Left kidney (tissue), 8 donors: Measurements from ENCODE around the gene RHOJ. TPM values are rescaled to one million over a fixed set of nuclear protein-coding genes. Genes with fewer than 3 reads are reported as not detected.
"Not testable (repeated sequence)": the region's sequence is repeated elsewhere in the genome, so short reads cannot be mapped to it uniquely, and the experiment has no call there.

ENCODE experiments used
- DNase-seq: peaks from one replicate; pipeline ENCODE4 v3.0.0-alpha.2; 2013
- long read RNA-seq, 8 donors: transcript quantifications; one replicate each; lab custom pipeline, GENCODE V29; 2026
- polyA plus RNA-seq: library from polyadenylated mRNA; unstranded; fragments of 120-200 nt; gene quantifications from one replicate; pipeline ENCODE4 v1.2.1, GENCODE V29; 2013; ENCODE audit not compliant: insufficient read length

Gene RHOJ
- 21.8 TPM for polyA plus RNA-seq
- long read RNA-seq, donor 1, transcript RHOJ-201 (5 exons, 3,302 nt), result major isoform, 10 of 10 reads
- long read RNA-seq, donor 1, partial matches to known transcripts, result 0 of 10 reads
- long read RNA-seq, donor 1, other reads (novel, unspliced or antisense), result 0 of 10 reads
- long read RNA-seq, donor 2, transcript RHOJ-201 (5 exons, 3,302 nt), result major isoform, 6 of 18 reads
- long read RNA-seq, donor 2, partial matches to known transcripts, result 11 of 18 reads
- long read RNA-seq, donor 2, other reads (novel, unspliced or antisense), result 0 of 18 reads
- long read RNA-seq, donor 3, transcript RHOJ-201 (5 exons, 3,302 nt), result major isoform, 9 of 9 reads
- long read RNA-seq, donor 3, partial matches to known transcripts, result 0 of 9 reads
- long read RNA-seq, donor 3, other reads (novel, unspliced or antisense), result 0 of 9 reads
- long read RNA-seq, donor 4, result 0 reads
- long read RNA-seq, donor 5, transcript RHOJ-201 (5 exons, 3,302 nt), result major isoform, 6 of 6 reads
- long read RNA-seq, donor 5, partial matches to known transcripts, result 0 of 6 reads
- long read RNA-seq, donor 5, other reads (novel, unspliced or antisense), result 0 of 6 reads
- long read RNA-seq, donor 6, partial matches to known transcripts, result 0 of 4 reads
- long read RNA-seq, donor 6, other reads (novel, unspliced or antisense), result 0 of 4 reads
- long read RNA-seq, donor 7, transcript RHOJ-201 (5 exons, 3,302 nt), result major isoform, 11 of 17 reads
- long read RNA-seq, donor 7, partial matches to known transcripts, result 6 of 17 reads
- long read RNA-seq, donor 7, other reads (novel, unspliced or antisense), result 0 of 17 reads
- long read RNA-seq, donor 8, partial matches to known transcripts, result 0 of 3 reads
- long read RNA-seq, donor 8, other reads (novel, unspliced or antisense), result 0 of 3 reads

- DNase-seq, result peak; percentile 50
These were observed at the start of gene RHOJ for GRCh38 chr14:63204407-63205043. TSS of gene RHOJ (plus strand) at chr14:63204443. CDS start at chr14:63204870, 427 bp downstream.

- no peak for DNase-seq
These were observed 48.6 kb upstream of the RHOJ start for GRCh38 chr14:63155511-63156185.

- no peak for DNase-seq
These were observed 47.0 kb upstream of the RHOJ start for GRCh38 chr14:63157195-63157594.

- no peak for DNase-seq
These were observed 40.9 kb upstream of the RHOJ start for GRCh38 chr14:63163306-63163705.

GRCh38 chr14:63164108-63164683 is 40.0 kb upstream of the RHOJ start:
- DNase-seq, result no peak

- not testable (repeated sequence) for DNase-seq
These were observed 39.0 kb upstream of the RHOJ start for GRCh38 chr14:63165267-63165666.

- no peak for DNase-seq
These were observed 37.2 kb upstream of the RHOJ start for GRCh38 chr14:63167044-63167443.

- DNase-seq, result peak; percentile 19
These were observed 29.5 kb upstream of the RHOJ start for GRCh38 chr14:63174760-63175191.

GRCh38 chr14:63175531-63175930 is 28.7 kb upstream of the RHOJ start:
- DNase-seq, result no peak

- no peak for DNase-seq
These were observed 25.3 kb upstream of the RHOJ start for GRCh38 chr14:63178912-63179311.

- DNase-seq, result no peak
These were observed 24.9 kb upstream of the RHOJ start for GRCh38 chr14:63179383-63179782.

GRCh38 chr14:63180011-63180410 is 24.2 kb upstream of the RHOJ start:
- no peak for DNase-seq

GRCh38 chr14:63182968-63183367 is 21.3 kb upstream of the RHOJ start:
- DNase-seq, result no peak

GRCh38 chr14:63186453-63186852 is 17.8 kb upstream of the RHOJ start:
- no peak for DNase-seq

GRCh38 chr14:63191211-63191610 is 13.0 kb upstream of the RHOJ start:
- no peak for DNase-seq

GRCh38 chr14:63192085-63192484 is 12.2 kb upstream of the RHOJ start:
- no peak for DNase-seq

GRCh38 chr14:63193236-63193635 is 11.0 kb upstream of the RHOJ start:
- no peak for DNase-seq

GRCh38 chr14:63200035-63200740 is 4.1 kb upstream of the RHOJ start:
- DNase-seq, result no peak

- no peak for DNase-seq
These were observed 3.5 kb upstream of the RHOJ start for GRCh38 chr14:63200767-63201166.

- no peak for DNase-seq
These were observed 1.2 kb upstream of the RHOJ start for GRCh38 chr14:63203015-63203414.
